Neural progenitor cell (in vitro differentiated cells): ENCODE measurements around the gene GALR2. TPM values are rescaled to one million over a fixed set of nuclear protein-coding genes. Genes with fewer than 3 reads are reported as not detected.
"Not testable (repeated sequence)": the region's sequence is repeated elsewhere in the genome, so short reads cannot be mapped to it uniquely, and the experiment has no call there.

Experiments used
- DNase-seq: peaks from one replicate; pipeline ENCODE4 v3.0.0-alpha.2; 2016; ENCODE audit warnings: low spot score
- H2AFZ ChIP-seq: fragments of 200-600 bp; sonication (generic); replicated peaks from 2 replicates; pipeline ENCODE4 v1.6.1; 2016; ENCODE audit warnings: antibody characterized with exemption
- H3F3A ChIP-seq: fragments of 200-600 bp; sonication (generic); 2 replicates; pipeline ENCODE4 v1.6.1; 2016; ENCODE audit warnings: antibody characterized with exemption, low read depth
- H3K27ac ChIP-seq: fragments of 200-600 bp; sonication (generic); 2 replicates; pipeline ENCODE4 v1.5.1; 2016; ENCODE audit warnings: mild to moderate bottlenecking
- H3K27me3 ChIP-seq: fragments of 200-600 bp; sonication (generic); 2 replicates; pipeline ENCODE4 v1.6.1; 2016; ENCODE audit warnings: mild to moderate bottlenecking, moderate library complexity
- H3K36me3 ChIP-seq: fragments of 200-600 bp; sonication (generic); 2 replicates; pipeline ENCODE4 v1.5.1; 2016
- H3K4me1 ChIP-seq: fragments of 200-600 bp; sonication (generic); 2 replicates; pipeline ENCODE4 v1.6.1; 2016; ENCODE audit warnings: mixed run types
- H3K4me2 ChIP-seq: fragments of 200-600 bp; sonication (generic); 2 replicates; pipeline ENCODE4 v1.6.1; 2016
- H3K4me3 ChIP-seq: fragments of 200-600 bp; sonication (generic); 2 replicates; pipeline ENCODE4 v1.5.1; 2016
- H3K79me2 ChIP-seq: fragments of 200-600 bp; sonication (generic); 2 replicates; pipeline ENCODE4 v1.6.1; 2016; ENCODE audit warnings: low read depth
- H3K9ac ChIP-seq: fragments of 200-600 bp; sonication (generic); 2 replicates; pipeline ENCODE4 v1.6.1; 2016
- H3K9me3 ChIP-seq: fragments of 200-600 bp; sonication (generic); 2 replicates; pipeline ENCODE4 v1.5.1; 2016; ENCODE audit warnings: low read depth
- H4K20me1 ChIP-seq: fragments of 200-600 bp; sonication (generic); 2 replicates; pipeline ENCODE4 v1.6.1; 2016; ENCODE audit warnings: low read depth
- H3K27ac Mint-ChIP-seq: 3 replicates; pipeline ENCODE4 v1.8.0; 2021; ENCODE audit warnings: mixed read lengths
- H3K27me3 Mint-ChIP-seq: 2 replicates; pipeline ENCODE4 v1.8.0; 2022; ENCODE audit warnings: low read depth, mild to moderate bottlenecking, inconsistent platforms, moderate library complexity, mixed read lengths; ENCODE audit not compliant: insufficient read depth
- H3K36me3 Mint-ChIP-seq: 3 replicates; pipeline ENCODE4 v1.8.0; 2021; ENCODE audit warnings: mixed read lengths
- H3K4me1 Mint-ChIP-seq: 3 replicates; pipeline ENCODE4 v1.8.0; 2021; ENCODE audit warnings: mixed read lengths
- H3K4me3 Mint-ChIP-seq: 3 replicates; pipeline ENCODE4 v1.8.0; 2021; ENCODE audit warnings: mild to moderate bottlenecking, moderate library complexity, mixed read lengths
- H3K9me3 Mint-ChIP-seq: 3 replicates; pipeline ENCODE4 v1.8.0; 2020; ENCODE audit warnings: mixed read lengths
- CTCF ChIP-seq: fragments of 200-600 bp; sonication (generic); IDR thresholded peaks from 2 replicates; pipeline ENCODE4 v1.5.1; 2017; ENCODE audit warnings: antibody characterized with exemption, mild to moderate bottlenecking
- EZH2 ChIP-seq: fragments of 200-600 bp; sonication (generic); IDR thresholded peaks from 2 replicates; pipeline ENCODE4 v1.6.1; 2017; ENCODE audit warnings: antibody characterized with exemption, mild to moderate bottlenecking, moderate library complexity
- EZH2phosphoT487 ChIP-seq: fragments of 200-600 bp; sonication (generic); IDR thresholded peaks from 2 replicates; pipeline ENCODE4 v1.6.1; 2017; ENCODE audit warnings: antibody characterized with exemption
- total RNA-seq: library from RNA; depleted of rRNA; stranded (reverse); fragments of >200 nt; gene quantifications from 2 replicates; pipeline ENCODE4 v1.2.3, GENCODE V29; 2015; ENCODE audit warnings: low replicate concordance

Gene GALR2
- total RNA-seq, 1 donor from 2014 or later: not detected

- peaks cover 24% of the 10 kb centered on the region for H3K4me1 Mint-ChIP-seq
- Histone ChIP-seq H3K4me3 (no peak overlapping the region), H3K9ac (no peak overlapping the region), H3K27me3 (peaks cover 80% of the 10 kb centered on the region), H3K27ac (no peak overlapping the region), H3K36me3 (no peaks in the 10 kb centered on the region), H3K4me2 (no peak overlapping the region), H3F3A (peaks cover 35% of the 10 kb centered on the region), H2AFZ (no peak overlapping the region), H3K9me3 (no peaks in the 10 kb centered on the region), H4K20me1 (peaks cover 45% of the 10 kb centered on the region), H3K79me2 (no peaks in the 10 kb centered on the region), H3K4me1 (peaks cover 43% of the 10 kb centered on the region)
- H3K9me3 Mint-ChIP-seq: no peaks in the 10 kb centered on the region
- H3K27ac Mint-ChIP-seq: no peak overlapping the region
- H3K36me3 Mint-ChIP-seq: no peaks in the 10 kb centered on the region
- H3K27me3 Mint-ChIP-seq: peaks cover 67% of the 10 kb centered on the region
- DNase-seq: no peak
- peak overlapping the region; percentile 21 for H3K4me3 Mint-ChIP-seq
- no peak for TF ChIP-seq CTCF
- no peak for TF ChIP-seq EZH2
- no peak for TF ChIP-seq EZH2phosphoT487
Observed at GRCh38 chr17:76077584-76078110, 3.1 kb downstream of the GALR2 start.

GRCh38 chr17:76078370-76078769, 3.8 kb downstream of the GALR2 start:
- not testable (repeated sequence) for H3K36me3 Mint-ChIP-seq, H3K4me3 ChIP-seq, DNase-seq, H2AFZ ChIP-seq, H3K4me2 ChIP-seq, H3K9me3 ChIP-seq, H3K9ac ChIP-seq, H3K79me2 ChIP-seq, H3K9me3 Mint-ChIP-seq, H3K27ac Mint-ChIP-seq, H3K36me3 ChIP-seq, H3K27ac ChIP-seq
- peaks cover 39% of the 10 kb centered on the region for H3K4me1 ChIP-seq
- H3K27me3 Mint-ChIP-seq: peaks cover 69% of the 10 kb centered on the region
- H3K27me3 ChIP-seq: peaks cover 74% of the 10 kb centered on the region
- H3K4me3 Mint-ChIP-seq: peak overlapping the region; percentile 59
- H4K20me1 ChIP-seq: peaks cover 46% of the 10 kb centered on the region
- H3K4me1 Mint-ChIP-seq: peaks cover 21% of the 10 kb centered on the region
- peaks cover 35% of the 10 kb centered on the region for H3F3A ChIP-seq

- H3K4me2 ChIP-seq: peak within 1 kb of the TSS; percentile 83
- TF ChIP-seq CTCF (no peak), EZH2phosphoT487 (no peak), EZH2 (no peak)
- H3K27me3 ChIP-seq: peaks cover 67% of the 10 kb centered on the region
- Mint-ChIP-seq H3K4me3 (peak within 1 kb of the TSS; percentile 59), H3K9me3 (no peaks in the 10 kb centered on the region), H3K4me1 (peaks cover 21% of the 10 kb centered on the region), H3K27ac (no peak within 1 kb of the TSS), H3K27me3 (peaks cover 62% of the 10 kb centered on the region), H3K36me3 (no peaks in the 10 kb centered on the region)
- H4K20me1 ChIP-seq: peaks cover 46% of the 10 kb centered on the region
- H3K4me1 ChIP-seq: peaks cover 39% of the 10 kb centered on the region
- no peaks in the 10 kb centered on the region for H3K36me3 ChIP-seq
- no peaks in the 10 kb centered on the region for H3K79me2 ChIP-seq
- H3K4me3 ChIP-seq: peak within 1 kb of the TSS; percentile 40
- H3K27ac ChIP-seq: no peak within 1 kb of the TSS
- H2AFZ ChIP-seq: no peak within 1 kb of the TSS
- H3F3A ChIP-seq: peaks cover 35% of the 10 kb centered on the region
- H3K9ac ChIP-seq: no peak within 1 kb of the TSS
- DNase-seq: no peak
- no peaks in the 10 kb centered on the region for H3K9me3 ChIP-seq
Observed at GRCh38 chr17:76078860-76079534, 4.4 kb downstream of the GALR2 start, which contains the start of gene ZACN. ZACN (plus strand) TSS chr17:76079182; CDS start chr17:76079265, 83 bp downstream.

- H2AFZ ChIP-seq: no peak overlapping the region
- peaks cover 62% of the 10 kb centered on the region for H3K27me3 ChIP-seq
- H3K27me3 Mint-ChIP-seq: peaks cover 63% of the 10 kb centered on the region
- no peak overlapping the region for H3K4me3 Mint-ChIP-seq
- peaks cover 2% of the 10 kb centered on the region for H3K36me3 Mint-ChIP-seq
- H3K36me3 ChIP-seq: no peaks in the 10 kb centered on the region
- peaks cover 21% of the 10 kb centered on the region for H3K4me1 Mint-ChIP-seq
- no peak overlapping the region for H3K9ac ChIP-seq
- no peak for DNase-seq
- peaks cover 34% of the 10 kb centered on the region for H3K4me1 ChIP-seq
- no peaks in the 10 kb centered on the region for H3K79me2 ChIP-seq
- TF ChIP-seq EZH2phosphoT487: no peak
- no peak for TF ChIP-seq EZH2
- no peak for TF ChIP-seq CTCF
- peaks cover 35% of the 10 kb centered on the region for H3F3A ChIP-seq
- no peak overlapping the region for H3K27ac Mint-ChIP-seq
- no peaks in the 10 kb centered on the region for H3K9me3 ChIP-seq
- peak overlapping the region; percentile 83 for H3K4me2 ChIP-seq
- no peak overlapping the region for H3K27ac ChIP-seq
- H3K4me3 ChIP-seq: peak overlapping the region; percentile 40
- H4K20me1 ChIP-seq: peaks cover 46% of the 10 kb centered on the region
- H3K9me3 Mint-ChIP-seq: no peaks in the 10 kb centered on the region
Observed at GRCh38 chr17:76079535-76079955, 5.0 kb downstream of the GALR2 start.
